ENCODE results near the gene UBE2L6.

- TF ChIP-seq CTCF (conservative IDR thresholded peaks at IDR 0.05; ENCODE audit: low read depth, low read length) (no peak), EZH2 (IDR thresholded peaks at IDR 0.05; ENCODE audit: borderline replicate concordance, low read depth, low read length, poor library complexity, severe bottlenecking) (no peak)
These were observed 49.1 kb upstream of the UBE2L6 start for GRCh38 chr11:57616595-57616994.
